Measurements from ENCODE around the gene MTIF3.

The MTIF3 gene

GRCh38 chr13:27449936-27450828, at the start of gene MTIF3:
Gene MTIF3, minus strand, starts transcription at chr13:27450564. Its CDS starts 10,116 bp downstream, at chr13:27440448.
- peak; percentile 92 to 94 for DNase-seq (ENCODE audit: low read depth in 2 of 2)
- H3K4me3 ChIP-seq (replicated peaks in 1 of 2; ENCODE audit: low read depth in 2 of 2, low read length in 2 of 2) = peak within 1 kb of the TSS; percentile 89 to 94
- peak; percentile 2 for TF ChIP-seq CTCF (IDR thresholded peaks at IDR 0.05; ENCODE audit: low read depth, low read length)

GRCh38 chr13:27497563-27498230, 47.3 kb upstream of the MTIF3 start:
- DNase-seq (ENCODE audit: low read depth in 2 of 2) = no peak
- no peak for TF ChIP-seq CTCF (IDR thresholded peaks at IDR 0.05; ENCODE audit: low read depth, low read length)
- no peak overlapping the region for H3K4me3 ChIP-seq (replicated peaks in 1 of 2; ENCODE audit: low read depth in 2 of 2, low read length in 2 of 2)

- no peak for TF ChIP-seq CTCF (IDR thresholded peaks at IDR 0.05; ENCODE audit: low read depth, low read length)
- no peak overlapping the region for H3K4me3 ChIP-seq (replicated peaks in 1 of 2; ENCODE audit: low read depth in 2 of 2, low read length in 2 of 2)
- DNase-seq (ENCODE audit: low read depth in 2 of 2) = no peak
Measured at GRCh38 chr13:27496536-27497273, 46.3 kb upstream of the MTIF3 start.

GRCh38 chr13:27496006-27496405, 45.6 kb upstream of the MTIF3 start:
- TF ChIP-seq CTCF (IDR thresholded peaks at IDR 0.05; ENCODE audit: low read depth, low read length) = no peak

GRCh38 chr13:27495551-27495950, 45.2 kb upstream of the MTIF3 start:
- H3K4me3 ChIP-seq (replicated peaks in 1 of 2; ENCODE audit: low read depth in 2 of 2, low read length in 2 of 2) = no peak overlapping the region
- no peak for DNase-seq (ENCODE audit: low read depth in 2 of 2)
- no peak for TF ChIP-seq CTCF (IDR thresholded peaks at IDR 0.05; ENCODE audit: low read depth, low read length)

More at GRCh38 chr13:27496006-27496405, 45.6 kb upstream of the MTIF3 start:
- H3K4me3 ChIP-seq (replicated peaks in 1 of 2; ENCODE audit: low read depth in 2 of 2, low read length in 2 of 2) = no peak overlapping the region
- no peak for DNase-seq (ENCODE audit: low read depth in 2 of 2)

GRCh38 chr13:27493981-27494380, 43.6 kb upstream of the MTIF3 start:
- TF ChIP-seq CTCF (IDR thresholded peaks at IDR 0.05; ENCODE audit: low read depth, low read length) = no peak
- DNase-seq (ENCODE audit: low read depth in 2 of 2) = peak in 1 of 2 donors; percentile 8
- H3K4me3 ChIP-seq (replicated peaks in 1 of 2; ENCODE audit: low read depth in 2 of 2, low read length in 2 of 2) = no peak overlapping the region

Measured in cardiac fibroblast (primary cell).